Activated effector memory CD4-positive, alpha-beta T cell treated with anti-CD3 and anti-CD28 coated beads, Interleukin-2, amount 50 U/mL, for 16 hours (primary cell): ENCODE data around the gene C16orf54.
"Not testable (repeated sequence)": the region's sequence is repeated elsewhere in the genome, so short reads cannot be mapped to it uniquely, and the experiment has no call there.

Experiments
- DNase-seq: peaks from one replicate; pipeline ENCODE4 v3.0.0-alpha.2; 2020

Gene C16orf54

GRCh38 chr16:29702269-29702668, 43.5 kb downstream of the C16orf54 start:
- DNase-seq: peak; percentile 68

GRCh38 chr16:29701214-29701555, 44.6 kb downstream of the C16orf54 start:
- DNase-seq: no peak

GRCh38 chr16:29700253-29700987, 45.4 kb downstream of the C16orf54 start:
- peak; percentile 92 for DNase-seq

- no peak for DNase-seq
Measured at GRCh38 chr16:29699324-29700219, 46.2 kb downstream of the C16orf54 start.

GRCh38 chr16:29698484-29699323, 47.1 kb downstream of the C16orf54 start:
- DNase-seq: no peak

- no peak for DNase-seq
Measured at GRCh38 chr16:29698042-29698441, 47.7 kb downstream of the C16orf54 start.

GRCh38 chr16:29697391-29697790, 48.4 kb downstream of the C16orf54 start:
- DNase-seq: no peak

GRCh38 chr16:29696881-29697331, 48.9 kb downstream of the C16orf54 start:
- DNase-seq: no peak

- DNase-seq: not testable (repeated sequence)
Measured at GRCh38 chr16:29695675-29696074, 50.1 kb downstream of the C16orf54 start.

GRCh38 chr16:29694384-29695195, 51.2 kb downstream of the C16orf54 start:
- DNase-seq: no peak

GRCh38 chr16:29692606-29693005, 53.2 kb downstream of the C16orf54 start:
- not testable (repeated sequence) for DNase-seq
